Karpas-422 (cell line): Measurements from ENCODE around the gene ZNF22. TPM values are rescaled to one million over a fixed set of nuclear protein-coding genes. Genes with fewer than 3 reads are reported as not detected.
"Not testable (repeated sequence)": the region's sequence is repeated elsewhere in the genome, so short reads cannot be mapped to it uniquely, and the experiment has no call there.

Experiments used
- DNase-seq: peaks from one replicate; pipeline ENCODE4 v3.0.0-alpha.2; 2015
- H2AFZ ChIP-seq: fragments of 200-600 bp; sonication (generic); 2 replicates; pipeline ENCODE4 v1.6.1; 2014; ENCODE audit warnings: antibody characterized with exemption, low read length, mixed read lengths
- H3K27ac ChIP-seq: fragments of 200-600 bp; sonication (generic); 2 replicates; pipeline ENCODE4 v1.5.1; 2014; ENCODE audit warnings: mild to moderate bottlenecking, low read length, moderate library complexity
- H3K27me3 ChIP-seq: fragments of 200-600 bp; sonication (generic); 2 replicates; pipeline ENCODE4 v1.6.1; 2014; ENCODE audit warnings: low read length, mixed read lengths
- H3K36me3 ChIP-seq: fragments of 200-600 bp; sonication (generic); 2 replicates; pipeline ENCODE4 v1.6.1; 2014; ENCODE audit warnings: low read length, mixed read lengths; ENCODE audit not compliant: insufficient read depth
- H3K4me1 ChIP-seq: fragments of 200-600 bp; sonication (generic); 2 replicates; pipeline ENCODE4 v1.6.1; 2014; ENCODE audit warnings: mild to moderate bottlenecking, low read length, mixed read lengths
- H3K4me2 ChIP-seq: fragments of 200-600 bp; sonication (generic); 2 replicates; pipeline ENCODE4 v1.6.1; 2014; ENCODE audit warnings: low read length, low read depth, mild to moderate bottlenecking; ENCODE audit not compliant: poor library complexity, severe bottlenecking
- H3K4me3 ChIP-seq: fragments of 200-600 bp; sonication (generic); 2 replicates; pipeline ENCODE4 v1.5.1; 2014; ENCODE audit warnings: mild to moderate bottlenecking, antibody characterized with exemption, low read length, mixed read lengths
- H3K79me2 ChIP-seq: fragments of 200-600 bp; sonication (generic); 2 replicates; pipeline ENCODE4 v1.6.1; 2014; ENCODE audit warnings: mild to moderate bottlenecking, low read length, mixed read lengths
- H3K9ac ChIP-seq: fragments of 200-600 bp; sonication (generic); 2 replicates; pipeline ENCODE4 v1.6.0; 2014; ENCODE audit warnings: low read length
- H3K9me2 ChIP-seq: fragments of 200-600 bp; sonication (generic), shearing (Covaris generic); replicated peaks from 2 replicates; pipeline ENCODE4 v1.6.0; 2014; ENCODE audit warnings: mild to moderate bottlenecking, low read length, moderate library complexity; ENCODE audit not compliant: insufficient read depth
- H3K9me3 ChIP-seq: fragments of 300-700, 200-600 bp; sonication (generic); 2 replicates; pipeline ENCODE4 v1.6.1; 2014; ENCODE audit warnings: low read length, mixed read lengths
- H4K20me1 ChIP-seq: fragments of 200-600 bp; sonication (generic); 2 replicates; pipeline ENCODE4 v1.6.1; 2014; ENCODE audit warnings: mild to moderate bottlenecking, antibody characterized with exemption, low read length, low read depth; ENCODE audit not compliant: insufficient read depth
- total RNA-seq: library from RNA; depleted of rRNA; stranded (reverse); fragments of >200 nt; shearing (Covaris generic); gene quantifications from 2 replicates; pipeline ENCODE4 v1.2.3, GENCODE V29; 2014; ENCODE audit warnings: low replicate concordance

Gene ZNF22
- total RNA-seq, 1 experiment from 2014 or later, result 53.2 TPM

DNA sequence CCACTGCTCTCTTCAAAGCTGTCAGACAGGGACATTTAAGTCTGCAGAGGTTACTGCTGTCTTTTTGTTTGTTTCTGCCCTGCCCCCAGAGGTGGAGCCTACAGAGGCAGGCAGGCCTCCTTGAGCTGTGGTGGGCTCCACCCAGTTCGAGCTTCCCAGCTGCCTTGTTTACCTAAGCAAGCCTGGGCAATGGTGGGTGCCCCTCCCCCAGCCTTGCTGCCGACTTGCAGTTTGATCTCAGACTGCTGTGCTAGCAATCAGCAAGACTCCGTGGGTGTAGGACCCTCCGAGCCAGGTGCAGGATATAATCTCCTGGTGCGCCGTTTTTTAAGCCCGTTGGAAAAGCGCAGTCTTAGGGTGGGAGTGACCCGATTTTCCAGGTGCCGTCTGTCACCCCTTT, 13.8 kb downstream of the ZNF22 start:
- not testable (repeated sequence) for DNase-seq, H2AFZ ChIP-seq, H3K79me2 ChIP-seq, H3K4me1 ChIP-seq, H3K27me3 ChIP-seq, H4K20me1 ChIP-seq, H3K4me2 ChIP-seq, H3K27ac ChIP-seq, H3K36me3 ChIP-seq, H3K9me3 ChIP-seq, H3K4me3 ChIP-seq, H3K9me2 ChIP-seq, H3K9ac ChIP-seq

DNA sequence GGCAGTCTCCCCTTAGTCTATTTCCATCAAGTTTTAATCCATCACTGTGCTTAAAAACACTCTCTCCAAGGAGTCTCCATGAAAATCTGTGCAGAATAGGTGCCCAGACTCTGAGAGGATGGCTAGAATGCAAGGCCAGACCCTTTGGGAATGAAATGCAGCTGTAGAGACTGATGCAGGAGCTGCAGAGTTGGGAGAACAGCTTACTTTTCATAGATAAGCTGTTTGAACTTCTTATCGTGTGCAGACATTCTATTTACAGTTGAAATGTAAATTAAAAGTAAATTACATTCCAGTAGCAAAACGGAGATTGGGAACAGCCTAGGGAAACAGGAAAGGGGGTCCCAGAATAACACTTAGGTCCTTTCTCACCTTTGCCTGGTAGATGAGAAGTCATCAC, 14.9 kb downstream of the ZNF22 start:
- Histone ChIP-seq H3K27me3 (no peaks in the 10 kb centered on the region), H3K4me3 (no peak overlapping the region), H3K4me2 (no peak overlapping the region), H3K9ac (no peak overlapping the region), H3K36me3 (no peaks in the 10 kb centered on the region), H3K4me1 (peaks cover 4% of the 10 kb centered on the region; the same call in 1 of the 2 replicates), H2AFZ (no peak overlapping the region), H3K9me3 (no peaks in the 10 kb centered on the region), H3K27ac (no peak overlapping the region), H3K9me2 (no peaks in the 10 kb centered on the region), H4K20me1 (peaks cover 6% of the 10 kb centered on the region; the same call in 1 of the 2 replicates), H3K79me2 (no peaks in the 10 kb centered on the region)
- DNase-seq, result no peak

DNA sequence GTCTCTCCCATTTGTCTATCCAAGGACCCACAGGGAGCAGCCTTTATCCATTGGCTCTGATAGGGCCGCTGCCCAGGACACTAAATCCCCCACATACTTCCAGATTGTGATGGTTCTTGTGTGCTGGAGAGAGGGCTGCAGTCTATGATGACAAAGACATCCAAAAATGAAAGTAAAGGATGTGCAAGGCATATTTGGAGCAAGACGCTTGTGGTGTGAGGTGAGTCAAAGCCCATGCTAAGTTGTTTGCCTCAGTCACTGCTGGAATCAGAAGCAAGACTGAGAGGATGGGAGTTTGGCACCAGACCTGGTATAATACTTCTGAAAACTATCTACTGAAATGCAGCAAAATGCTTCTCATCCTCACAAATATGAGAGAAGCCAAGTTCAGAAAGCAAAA, 22.7 kb downstream of the ZNF22 start:
- H3K4me2 ChIP-seq, result no peak overlapping the region
- no peak overlapping the region for H3K9ac ChIP-seq
- no peaks in the 10 kb centered on the region for H3K27me3 ChIP-seq
- H3K36me3 ChIP-seq, result no peaks in the 10 kb centered on the region
- no peak overlapping the region for H2AFZ ChIP-seq
- no peak overlapping the region for H3K27ac ChIP-seq
- peaks cover 6% of the 10 kb centered on the region; the same call in 1 of the 2 replicates for H4K20me1 ChIP-seq
- H3K4me3 ChIP-seq, result no peak overlapping the region
- no peaks in the 10 kb centered on the region for H3K9me2 ChIP-seq
- DNase-seq, result no peak
- no peaks in the 10 kb centered on the region for H3K79me2 ChIP-seq
- H3K4me1 ChIP-seq, result peaks cover 4% of the 10 kb centered on the region; the same call in 1 of the 2 replicates
- no peaks in the 10 kb centered on the region for H3K9me3 ChIP-seq

DNA sequence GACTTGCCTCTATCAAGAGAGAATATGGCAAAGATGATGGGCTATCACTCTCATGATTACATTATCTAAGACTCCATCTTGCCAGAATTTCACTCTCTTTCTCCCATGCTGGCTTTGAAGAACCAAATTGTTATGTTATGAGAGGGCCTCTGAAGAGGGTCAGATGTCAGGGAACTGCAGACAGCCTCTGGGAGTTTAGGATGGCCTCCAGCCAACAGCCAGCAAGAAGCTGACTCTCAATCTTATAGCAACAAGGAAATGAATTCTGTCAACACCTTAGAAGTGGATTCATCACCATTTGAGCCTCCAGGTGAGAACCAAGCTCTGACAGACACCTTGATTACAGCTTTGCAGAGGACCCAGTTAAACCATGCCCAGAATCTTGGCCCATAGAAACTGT, 33.6 kb downstream of the ZNF22 start:
- Histone ChIP-seq H3K4me1 (no peaks in the 10 kb centered on the region), H3K4me3 (no peak overlapping the region), H3K9ac (no peak overlapping the region), H3K4me2 (no peak overlapping the region), H4K20me1 (no peaks in the 10 kb centered on the region), H2AFZ (no peak overlapping the region), H3K27ac (no peak overlapping the region), H3K79me2 (no peaks in the 10 kb centered on the region), H3K36me3 (no peaks in the 10 kb centered on the region), H3K9me2 (no peaks in the 10 kb centered on the region), H3K27me3 (no peaks in the 10 kb centered on the region), H3K9me3 (no peaks in the 10 kb centered on the region)
- no peak for DNase-seq

DNA sequence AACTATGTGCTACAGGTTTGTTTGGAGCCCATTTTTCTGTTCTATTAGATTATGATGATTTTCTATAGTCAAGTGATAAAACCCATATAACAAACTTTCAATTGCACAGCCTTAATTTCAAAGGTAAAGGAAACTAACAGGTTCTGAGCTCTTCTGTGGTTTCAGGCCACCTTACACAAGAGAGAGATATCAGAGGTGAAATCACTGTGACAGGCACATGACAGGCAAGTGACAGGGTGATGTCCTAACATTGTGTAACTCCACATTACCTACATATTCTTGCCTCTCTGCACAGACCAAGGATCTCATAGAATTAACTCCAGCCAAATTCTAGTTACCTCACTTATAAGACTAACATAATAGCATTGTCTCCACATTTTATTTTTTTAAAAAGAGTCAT, 35.0 kb downstream of the ZNF22 start:
- H3K4me2 ChIP-seq, result no peak overlapping the region

DNA sequence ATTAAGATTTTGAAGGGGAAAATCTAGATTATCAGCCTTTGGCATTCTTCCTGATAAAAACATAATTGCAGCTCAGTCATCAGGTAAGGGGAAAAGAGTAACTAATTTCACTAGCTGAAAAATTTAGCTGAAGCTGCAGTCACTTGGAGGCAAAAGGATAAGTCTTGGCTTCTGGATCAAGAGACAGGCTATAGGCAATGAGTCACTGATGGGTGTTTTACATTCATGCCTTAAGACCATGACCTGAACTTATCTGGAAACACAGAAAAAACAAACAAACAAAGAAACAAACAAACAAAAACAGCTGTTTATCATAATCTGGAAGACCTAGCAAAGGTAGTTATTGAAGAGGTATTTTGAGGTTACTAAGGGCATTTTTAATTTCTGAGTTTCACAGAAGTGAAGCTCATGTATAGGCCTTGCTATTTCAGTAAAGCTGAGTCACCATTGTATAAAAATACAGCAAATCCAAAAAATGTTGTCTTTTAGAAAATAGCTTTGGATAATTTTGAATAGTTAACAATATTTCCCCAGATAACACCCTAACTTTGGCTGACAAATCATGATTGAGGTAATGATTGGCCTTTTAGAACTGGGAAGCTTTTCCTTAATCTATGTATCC, 40.3 kb downstream of the ZNF22 start:
- Histone ChIP-seq H3K4me3 (no peak overlapping the region), H4K20me1 (no peaks in the 10 kb centered on the region), H3K27me3 (no peaks in the 10 kb centered on the region), H3K4me1 (no peaks in the 10 kb centered on the region), H3K27ac (no peak overlapping the region), H3K4me2 (no peak overlapping the region), H2AFZ (no peak overlapping the region), H3K9ac (no peak overlapping the region), H3K36me3 (no peaks in the 10 kb centered on the region), H3K9me3 (no peaks in the 10 kb centered on the region), H3K9me2 (no peaks in the 10 kb centered on the region), H3K79me2 (no peaks in the 10 kb centered on the region)
- DNase-seq, result no peak

More for the DNA sequence above, 35.0 kb downstream of the ZNF22 start:
- no peaks in the 10 kb centered on the region for H3K79me2 ChIP-seq
- H4K20me1 ChIP-seq, result no peaks in the 10 kb centered on the region
- H2AFZ ChIP-seq, result no peak overlapping the region
- H3K4me1 ChIP-seq, result no peaks in the 10 kb centered on the region
- no peaks in the 10 kb centered on the region for H3K36me3 ChIP-seq
- no peak overlapping the region for H3K9ac ChIP-seq
- no peak overlapping the region for H3K4me3 ChIP-seq
- no peaks in the 10 kb centered on the region for H3K9me2 ChIP-seq
- no peaks in the 10 kb centered on the region for H3K27me3 ChIP-seq
- no peak for DNase-seq
- no peaks in the 10 kb centered on the region for H3K9me3 ChIP-seq
- no peak overlapping the region for H3K27ac ChIP-seq

DNA sequence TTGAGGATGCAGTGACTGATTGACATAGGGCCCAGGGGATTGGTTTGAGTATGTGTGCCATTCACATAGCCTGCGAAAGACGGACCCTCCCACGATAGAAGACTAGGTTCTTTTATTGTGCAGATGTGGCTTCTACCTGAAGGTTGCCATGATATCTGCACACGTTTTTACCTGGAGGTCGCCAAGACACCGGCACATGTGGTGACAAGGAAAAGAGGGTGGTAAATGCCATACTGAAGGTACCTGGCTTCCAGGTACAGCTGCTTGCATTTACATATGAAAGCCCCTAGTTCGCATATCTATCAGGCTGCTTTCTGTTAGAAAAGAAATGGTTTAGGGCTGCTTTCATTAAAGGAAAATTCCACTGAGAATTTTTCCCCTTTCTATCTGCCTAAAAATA, 43.6 kb downstream of the ZNF22 start:
- no peaks in the 10 kb centered on the region for H3K4me1 ChIP-seq
- H4K20me1 ChIP-seq, result no peaks in the 10 kb centered on the region
- H3K9me3 ChIP-seq, result no peaks in the 10 kb centered on the region; the same call in 1 of the 2 replicates
- H2AFZ ChIP-seq, result no peak overlapping the region
- no peak overlapping the region for H3K9ac ChIP-seq
- DNase-seq, result no peak
- H3K36me3 ChIP-seq, result no peaks in the 10 kb centered on the region
- no peak overlapping the region for H3K27ac ChIP-seq
- no peak overlapping the region for H3K4me3 ChIP-seq
- H3K27me3 ChIP-seq, result no peaks in the 10 kb centered on the region
- H3K9me2 ChIP-seq, result no peaks in the 10 kb centered on the region
- no peak overlapping the region for H3K4me2 ChIP-seq
- H3K79me2 ChIP-seq, result no peaks in the 10 kb centered on the region

DNA sequence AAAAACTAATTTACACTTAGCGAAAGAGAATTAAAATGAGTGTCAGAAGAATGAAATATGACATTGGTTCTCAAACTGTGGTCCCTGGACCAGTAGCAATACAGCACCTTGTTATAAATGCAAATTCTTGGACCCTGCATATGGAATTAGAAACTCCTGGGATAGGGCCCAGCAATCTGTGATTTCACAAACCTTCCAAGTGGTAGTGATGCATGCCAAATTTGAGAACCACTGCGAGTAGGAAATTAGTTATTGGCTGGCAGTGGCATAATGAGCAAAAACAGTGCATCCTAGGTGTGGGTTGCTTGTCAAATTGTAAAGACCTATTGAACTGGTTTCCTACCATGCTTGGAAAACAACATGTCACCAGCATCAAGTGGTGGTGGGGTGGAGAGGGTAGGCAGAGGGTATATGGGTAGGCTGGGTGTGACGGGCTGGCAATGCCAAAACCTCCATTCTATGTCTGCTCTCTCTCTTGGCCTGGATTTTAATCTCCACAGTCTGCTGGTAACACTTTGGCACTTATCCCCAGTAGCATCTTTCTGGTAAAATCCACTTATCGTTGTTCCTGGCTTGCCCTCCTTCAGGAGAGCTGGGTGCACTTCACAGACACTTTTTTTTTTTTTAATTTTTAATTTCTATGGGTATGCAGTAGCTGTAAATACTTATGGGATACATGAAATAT, 50.0 kb downstream of the ZNF22 start:
- Histone ChIP-seq H3K79me2 (no peaks in the 10 kb centered on the region), H3K4me2 (no peak overlapping the region), H3K27ac (no peak overlapping the region), H4K20me1 (no peaks in the 10 kb centered on the region), H3K9me3 (no peaks in the 10 kb centered on the region; the same call in 1 of the 2 replicates), H3K27me3 (0 out of 2 replicates have a peak, but pooled peaks cover 3% of the 10 kb centered on the region), H3K9me2 (no peaks in the 10 kb centered on the region; the same call in 1 of the 2 replicates), H3K9ac (no peak overlapping the region), H3K4me3 (no peak overlapping the region), H3K36me3 (no peaks in the 10 kb centered on the region), H3K4me1 (no peaks in the 10 kb centered on the region), H2AFZ (no peak overlapping the region)
- no peak for DNase-seq
